Ammon's horn (tissue), 1 donor: ENCODE results near the gene FTO.
A peak's percentile ranks its signal among the peaks of the same experiment; 100 is the strongest.
"Not testable (repeated sequence)": the region's sequence is repeated elsewhere in the genome, so short reads cannot be mapped to it uniquely, and the experiment has no call there.

Experiments
- DNase-seq: peaks from one replicate; pipeline ENCODE4 v3.0.0-alpha.2; 2016; ENCODE audit warnings: low spot score

The FTO gene

GRCh38 chr16:54180421-54181359 is 476.7 kb downstream of the FTO start:
- DNase-seq = no peak

- DNase-seq = not testable (repeated sequence)
These were observed 477.9 kb downstream of the FTO start for GRCh38 chr16:54181683-54182329.

GRCh38 chr16:54185045-54185444 is 481.1 kb downstream of the FTO start:
- no peak for DNase-seq

- DNase-seq = no peak
These were observed 487.2 kb downstream of the FTO start for GRCh38 chr16:54191163-54191562.

GRCh38 chr16:54191592-54191991 is 487.6 kb downstream of the FTO start:
- no peak for DNase-seq

DNA sequence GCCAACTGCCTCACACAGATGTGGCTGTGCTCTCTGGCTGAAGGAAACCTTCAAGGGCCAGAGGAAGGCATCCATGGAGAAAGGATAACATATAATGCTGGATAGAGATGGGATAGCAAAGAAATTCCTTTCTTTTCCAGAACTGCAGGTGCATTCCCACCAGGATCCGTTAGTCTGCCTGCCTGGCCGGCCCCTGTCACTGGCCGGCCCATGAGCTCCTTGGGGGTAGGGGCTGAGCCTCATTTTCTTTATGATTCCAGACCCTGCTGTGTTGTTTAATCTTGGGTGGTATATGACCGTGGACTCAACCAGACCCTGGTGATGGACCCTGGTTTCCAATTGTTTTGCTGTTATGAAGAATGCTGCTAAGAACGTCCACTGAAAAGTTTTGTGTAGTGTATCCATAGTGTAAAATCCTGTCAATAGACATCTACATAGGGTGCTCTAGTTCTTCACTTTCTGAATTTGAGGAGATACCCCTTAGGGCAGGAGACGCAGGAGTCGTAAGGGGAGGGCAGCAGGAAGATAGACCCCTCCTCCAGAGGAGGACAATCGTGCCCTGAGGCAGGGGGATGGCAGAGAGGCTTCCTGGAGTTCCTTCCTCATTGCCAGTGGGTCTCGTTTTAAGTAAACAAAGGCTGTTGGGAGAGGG is 489.2 kb downstream of the FTO start:
- no peak for DNase-seq

DNA sequence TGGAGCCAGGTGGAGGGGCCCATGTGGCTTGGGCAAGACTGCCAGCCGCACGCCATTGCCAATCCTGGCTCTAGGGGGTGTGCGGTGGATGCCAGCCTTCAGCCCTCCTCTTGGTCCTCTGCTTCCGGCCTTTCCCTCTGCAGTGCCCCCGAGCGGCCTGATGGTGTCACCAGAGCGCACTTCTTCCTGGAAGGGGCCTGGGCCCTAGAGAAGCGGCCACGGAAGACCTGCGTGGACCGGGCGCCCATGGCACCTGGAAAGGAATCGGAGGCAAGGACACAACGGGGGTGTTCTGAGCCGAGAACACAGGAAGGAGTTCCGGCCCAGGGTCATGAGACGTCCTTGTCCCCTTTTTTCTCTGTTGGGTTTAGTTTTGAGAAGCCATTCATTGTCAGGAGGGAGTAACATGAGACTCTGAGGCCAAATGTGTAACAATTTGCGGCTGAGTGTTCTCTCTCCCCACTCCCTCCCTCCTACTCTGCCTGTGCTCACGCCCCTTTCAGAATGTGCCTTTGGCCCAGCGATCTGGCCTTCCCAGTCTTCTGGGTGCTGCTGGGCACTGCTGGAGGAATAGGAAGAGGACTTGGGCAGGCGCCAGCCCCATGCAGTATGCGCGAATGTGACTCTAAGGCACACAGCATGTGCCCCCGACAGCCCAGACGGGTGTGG is 489.8 kb downstream of the FTO start:
- DNase-seq = peak; percentile 77

DNA sequence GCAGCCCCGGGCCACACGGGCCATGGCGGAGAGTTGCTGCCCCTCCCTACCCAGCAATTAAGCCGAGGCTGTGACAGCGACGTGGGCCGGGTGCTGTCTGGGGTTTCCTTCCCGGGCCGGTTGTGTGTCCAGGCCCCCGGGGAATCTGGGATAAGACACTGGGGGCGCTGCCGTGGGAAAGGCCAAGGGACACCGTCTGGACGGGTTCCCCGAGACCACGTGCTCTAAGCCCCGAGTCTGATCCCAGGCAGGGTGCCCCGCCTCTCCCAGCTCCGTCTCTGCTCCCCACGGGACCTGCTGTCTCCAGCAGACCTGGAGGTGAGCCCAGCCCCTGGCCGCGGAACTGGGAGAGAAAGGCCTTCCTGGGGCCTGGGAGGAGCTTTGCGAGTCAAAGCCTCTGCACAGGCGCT is 490.4 kb downstream of the FTO start:
- peak; percentile 69 for DNase-seq

GRCh38 chr16:54197758-54198157 is 493.8 kb downstream of the FTO start:
- DNase-seq = no peak

- DNase-seq = no peak
These were observed 495.7 kb downstream of the FTO start for GRCh38 chr16:54199487-54200160.

DNA sequence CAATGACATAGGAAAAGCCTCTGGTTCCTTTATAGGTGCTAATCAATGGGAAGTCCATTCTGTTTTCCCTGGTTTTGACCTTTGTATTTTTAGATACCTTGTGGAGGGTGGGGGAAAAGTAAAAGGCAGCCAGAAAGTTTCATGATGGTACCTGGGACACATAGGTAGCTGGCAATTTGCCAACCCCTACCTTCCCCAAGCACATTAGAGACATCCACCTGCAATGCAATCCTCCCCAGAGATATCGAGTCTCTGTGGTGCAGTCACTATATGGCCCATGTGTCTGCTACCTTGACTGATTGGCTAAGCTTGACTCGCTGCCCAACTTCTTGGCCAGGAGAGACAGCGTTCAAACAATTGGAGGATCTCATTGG is 496.2 kb downstream of the FTO start:
- DNase-seq = no peak

GRCh38 chr16:54200720-54201119 is 496.8 kb downstream of the FTO start:
- no peak for DNase-seq

- DNase-seq = no peak
These were observed 497.2 kb downstream of the FTO start for GRCh38 chr16:54201200-54201599.
